ENCODE measurements around the gene DLG2.

DNA sequence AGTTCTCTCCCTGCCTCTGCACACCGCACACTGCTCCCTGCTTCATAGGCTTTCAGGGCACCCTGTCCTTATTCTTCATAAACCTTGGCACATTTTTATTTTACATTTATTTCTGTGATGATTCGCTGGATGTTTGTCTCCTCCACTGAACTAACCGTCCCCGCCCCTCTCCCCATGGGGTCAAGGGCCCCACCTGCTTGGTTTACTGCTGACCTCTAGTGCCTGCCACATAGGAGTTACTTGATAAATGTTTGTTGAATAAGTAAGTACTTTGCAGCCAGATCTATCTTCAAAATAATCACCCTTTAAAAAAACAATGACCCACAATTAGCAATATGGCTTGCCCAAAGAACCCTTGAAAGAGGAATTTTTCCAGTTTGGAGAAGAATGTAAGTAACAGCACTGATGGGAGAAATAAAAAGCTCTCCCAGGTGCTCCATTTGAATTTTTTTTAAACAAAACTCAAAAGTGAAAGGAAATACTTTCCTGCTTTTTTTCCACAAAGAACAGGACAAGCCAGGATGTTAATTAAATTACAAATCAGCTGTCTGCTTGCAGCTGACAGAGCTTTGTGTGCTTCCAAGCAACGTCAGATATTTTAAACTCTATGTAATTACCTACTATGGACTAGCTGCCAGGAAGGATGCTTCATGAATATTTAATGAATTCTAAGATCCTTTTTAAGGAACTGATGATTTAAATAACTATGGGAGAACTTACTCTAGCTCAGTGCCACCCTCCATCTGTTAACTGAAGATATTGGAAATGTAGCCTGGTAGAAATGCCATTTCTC lies 1083.6 kb downstream of the DLG2 start:
- TF ChIP-seq, protein P1, sequence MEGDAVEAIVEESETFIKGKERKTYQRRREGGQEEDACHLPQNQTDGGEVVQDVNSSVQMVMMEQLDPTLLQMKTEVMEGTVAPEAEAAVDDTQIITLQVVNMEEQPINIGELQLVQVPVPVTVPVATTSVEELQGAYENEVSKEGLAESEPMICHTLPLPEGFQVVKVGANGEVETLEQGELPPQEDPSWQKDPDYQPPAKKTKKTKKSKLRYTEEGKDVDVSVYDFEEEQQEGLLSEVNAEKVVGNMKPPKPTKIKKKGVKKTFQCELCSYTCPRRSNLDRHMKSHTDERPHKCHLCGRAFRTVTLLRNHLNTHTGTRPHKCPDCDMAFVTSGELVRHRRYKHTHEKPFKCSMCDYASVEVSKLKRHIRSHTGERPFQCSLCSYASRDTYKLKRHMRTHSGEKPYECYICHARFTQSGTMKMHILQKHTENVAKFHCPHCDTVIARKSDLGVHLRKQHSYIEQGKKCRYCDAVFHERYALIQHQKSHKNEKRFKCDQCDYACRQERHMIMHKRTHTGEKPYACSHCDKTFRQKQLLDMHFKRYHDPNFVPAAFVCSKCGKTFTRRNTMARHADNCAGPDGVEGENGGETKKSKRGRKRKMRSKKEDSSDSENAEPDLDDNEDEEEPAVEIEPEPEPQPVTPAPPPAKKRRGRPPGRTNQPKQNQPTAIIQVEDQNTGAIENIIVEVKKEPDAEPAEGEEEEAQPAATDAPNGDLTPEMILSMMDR (IDR thresholded peaks at IDR 0.05) = no peak
- TF ChIP-seq EP300 (IDR thresholded peaks at IDR 0.05) = no peak

Data from suprapubic skin (tissue), 3 donors.